Fibroblast of skin of left quadriceps (primary cell): Measurements from ENCODE around the gene PHC2.

Experiments
- DNase-seq, 2 experiments: peaks; one replicate each; pipeline ENCODE4 v3.0.0-alpha.2; 2013; ENCODE audit warnings: low read depth in 2 of 2

The PHC2 gene

DNA sequence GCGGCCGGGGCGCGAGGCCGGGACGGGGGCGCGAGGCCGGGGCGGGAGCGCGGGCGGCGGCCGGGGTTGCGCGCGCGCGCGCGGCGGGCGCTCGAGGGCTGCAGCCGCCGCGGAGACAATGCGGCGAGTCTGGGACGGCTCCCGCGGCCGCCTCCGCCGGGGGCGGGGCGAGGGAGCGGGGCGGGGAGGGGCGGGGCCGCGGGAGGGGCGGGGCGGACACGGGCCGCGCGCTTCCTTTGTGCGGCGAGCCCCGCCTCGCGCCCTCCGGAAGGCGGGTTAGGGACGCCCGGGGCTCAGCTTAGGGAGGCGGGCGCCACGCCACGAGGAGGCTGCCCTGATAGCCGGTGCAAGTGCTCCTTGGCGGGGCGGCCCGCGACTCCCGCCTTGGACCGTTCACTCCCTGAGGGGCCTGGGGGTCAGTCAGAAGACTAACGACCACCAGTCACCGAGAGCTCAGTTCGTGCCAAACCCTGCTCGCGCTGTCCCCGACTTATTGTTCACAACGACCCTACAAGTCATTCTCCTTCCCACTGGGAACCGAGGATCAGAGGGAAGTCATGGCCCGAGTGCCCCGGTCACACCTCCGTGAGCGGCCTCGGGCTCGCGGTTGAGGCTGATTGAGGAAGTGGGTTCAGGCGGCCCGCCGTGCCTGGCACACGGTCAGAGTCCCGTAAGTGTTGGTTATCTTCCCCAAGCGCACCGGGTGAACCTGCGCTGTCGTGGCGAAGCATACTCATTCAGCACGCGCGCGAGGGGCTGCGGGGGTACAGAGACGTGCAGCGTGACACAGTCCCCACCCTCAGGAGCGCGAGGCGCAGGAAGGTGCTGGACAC lies 80.9 kb downstream of the PHC2 start:
- peak; percentile 59 to 61 for DNase-seq

DNA sequence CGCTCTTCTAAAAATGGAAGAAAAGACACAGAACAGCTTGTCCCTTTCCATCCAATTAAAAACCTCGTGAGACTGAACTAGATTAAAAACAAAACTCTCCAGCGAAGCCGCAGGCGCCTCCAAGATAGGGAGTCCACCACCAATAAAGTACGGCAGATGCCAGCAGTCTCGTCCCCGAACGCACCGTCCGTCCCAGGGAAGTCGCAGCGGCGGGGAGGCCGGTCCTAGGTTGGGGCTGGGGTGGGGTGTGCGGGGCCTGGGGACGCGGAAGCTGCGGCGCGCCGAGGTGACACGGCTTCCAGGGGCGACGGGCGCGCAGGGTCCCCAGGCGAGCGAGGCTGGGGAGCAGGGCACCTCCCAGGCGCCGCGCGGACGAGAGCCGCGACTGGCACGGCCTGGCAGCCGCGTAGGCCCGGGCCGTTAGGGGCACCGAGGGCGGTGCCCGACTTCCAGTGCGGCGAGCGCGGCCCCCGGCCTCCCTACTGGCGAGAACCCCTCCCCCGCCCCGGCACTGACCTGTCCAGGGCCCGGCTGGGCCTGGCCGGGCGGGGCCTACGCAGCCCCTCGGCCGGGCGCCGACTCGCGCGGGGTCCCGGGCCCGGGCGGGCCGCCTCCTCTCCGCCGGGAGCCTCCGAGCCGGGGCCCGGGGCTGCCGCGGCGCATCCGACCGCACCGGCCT lies 81.7 kb downstream of the PHC2 start:
- DNase-seq = no peak

DNA sequence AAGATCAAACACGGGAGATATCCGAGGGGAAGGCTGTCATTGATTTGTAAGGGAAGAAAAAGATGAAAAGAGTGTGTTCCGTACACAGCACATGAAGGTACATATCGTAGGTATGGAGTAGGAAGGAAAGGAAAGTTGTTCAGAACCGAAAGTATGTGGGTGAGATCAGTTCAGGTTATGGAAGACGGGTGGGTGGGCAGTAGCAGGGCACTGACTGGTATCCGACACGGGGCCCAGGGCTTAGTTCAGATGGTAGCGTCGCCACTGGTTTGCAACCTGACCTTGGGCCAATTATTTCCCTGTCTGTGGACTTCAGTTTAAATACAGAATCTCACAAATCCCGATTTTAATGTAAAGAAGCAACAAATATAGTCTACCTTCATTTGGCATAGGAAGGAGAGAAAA lies 82.2 kb downstream of the PHC2 start:
- DNase-seq = no peak

DNA sequence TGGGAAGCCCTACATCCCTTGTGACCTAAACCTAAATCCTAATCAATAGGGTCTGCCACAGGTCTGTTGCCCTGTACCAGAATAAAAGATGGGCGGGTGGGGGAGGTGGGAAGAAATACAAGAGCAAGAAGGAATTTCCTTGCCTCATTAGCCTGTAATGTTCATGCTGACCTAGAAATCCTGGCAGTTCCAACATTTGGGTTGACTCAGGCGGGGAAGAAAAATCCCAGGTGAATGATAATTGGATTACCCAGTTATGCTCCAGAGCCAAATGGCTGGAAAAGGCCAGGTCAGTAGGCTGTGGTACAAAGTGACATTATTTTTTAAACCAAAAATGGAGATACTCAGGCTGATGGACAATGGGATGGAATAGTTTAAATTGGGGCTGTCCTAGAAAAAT lies 82.7 kb downstream of the PHC2 start:
- DNase-seq = no peak

DNA sequence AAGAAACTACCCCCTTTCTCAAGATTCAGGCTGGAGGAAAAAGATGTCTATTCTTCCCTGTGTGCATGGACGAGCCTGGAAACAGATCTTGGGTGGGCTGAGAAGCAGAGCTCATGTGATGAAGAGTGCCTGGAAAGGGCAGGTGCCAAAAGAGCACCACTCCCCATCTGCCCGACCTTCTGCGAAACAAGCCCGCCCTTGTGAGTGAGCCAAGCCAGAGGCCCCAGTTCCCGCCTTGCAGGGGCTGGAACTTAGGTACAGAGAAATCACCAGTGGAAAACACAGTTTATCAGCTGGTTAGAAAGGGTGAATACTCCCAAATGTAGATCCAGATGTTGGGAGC lies 83.3 kb downstream of the PHC2 start:
- no peak for DNase-seq

DNA sequence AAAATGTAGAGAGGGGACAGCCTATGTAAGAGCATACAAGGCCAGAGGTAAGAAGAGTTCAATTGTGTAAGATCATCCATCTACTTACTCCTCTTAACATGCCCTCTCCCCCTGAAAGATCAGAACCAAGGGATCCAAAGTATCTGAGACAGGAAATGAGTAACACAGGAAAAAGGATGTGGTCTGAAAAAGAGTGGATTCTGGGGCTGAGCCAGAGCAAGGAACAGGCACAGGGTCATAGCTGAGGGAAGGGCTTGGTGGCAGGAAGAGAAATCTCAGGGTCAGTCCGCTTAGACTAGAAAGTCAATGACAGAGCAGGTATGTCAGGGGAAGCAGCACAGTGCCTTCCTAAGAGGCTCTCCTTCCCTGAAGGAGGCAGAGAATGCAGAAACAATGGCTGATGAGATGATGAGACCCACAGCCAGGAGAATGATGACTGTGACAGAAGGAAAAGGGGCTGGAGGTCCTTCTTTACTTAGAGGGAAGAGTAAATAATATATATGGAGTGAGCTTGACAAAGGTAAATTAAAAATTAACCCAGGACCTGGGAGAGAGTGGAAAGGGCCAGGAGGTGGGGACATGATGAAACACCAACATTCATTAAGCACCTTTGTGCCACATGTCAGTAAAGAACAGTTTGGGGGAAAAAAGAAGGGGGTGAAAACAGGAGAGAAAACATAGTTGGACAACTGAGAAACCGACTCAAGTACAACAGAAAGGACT lies 83.8 kb downstream of the PHC2 start:
- peak; percentile 78 to 79 for DNase-seq

DNA sequence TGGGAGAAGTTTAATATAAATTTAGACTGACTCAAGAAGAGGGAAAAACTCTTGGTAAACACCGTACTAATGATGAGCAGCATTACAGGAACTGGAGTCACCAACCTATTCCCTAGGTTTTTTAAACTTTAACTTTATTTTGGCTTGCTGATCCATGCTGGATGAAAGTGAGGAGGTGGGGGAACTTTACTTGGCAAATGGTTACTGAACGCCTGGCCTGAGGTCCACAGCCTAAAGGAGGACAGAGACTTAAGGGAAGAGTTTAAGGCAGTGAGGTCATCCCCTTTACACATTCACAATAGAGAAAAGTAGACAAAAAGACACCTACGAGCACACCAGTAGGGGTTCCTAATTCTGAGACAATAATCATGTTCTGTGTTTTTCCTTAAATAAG lies 84.4 kb downstream of the PHC2 start:
- DNase-seq = no peak

DNA sequence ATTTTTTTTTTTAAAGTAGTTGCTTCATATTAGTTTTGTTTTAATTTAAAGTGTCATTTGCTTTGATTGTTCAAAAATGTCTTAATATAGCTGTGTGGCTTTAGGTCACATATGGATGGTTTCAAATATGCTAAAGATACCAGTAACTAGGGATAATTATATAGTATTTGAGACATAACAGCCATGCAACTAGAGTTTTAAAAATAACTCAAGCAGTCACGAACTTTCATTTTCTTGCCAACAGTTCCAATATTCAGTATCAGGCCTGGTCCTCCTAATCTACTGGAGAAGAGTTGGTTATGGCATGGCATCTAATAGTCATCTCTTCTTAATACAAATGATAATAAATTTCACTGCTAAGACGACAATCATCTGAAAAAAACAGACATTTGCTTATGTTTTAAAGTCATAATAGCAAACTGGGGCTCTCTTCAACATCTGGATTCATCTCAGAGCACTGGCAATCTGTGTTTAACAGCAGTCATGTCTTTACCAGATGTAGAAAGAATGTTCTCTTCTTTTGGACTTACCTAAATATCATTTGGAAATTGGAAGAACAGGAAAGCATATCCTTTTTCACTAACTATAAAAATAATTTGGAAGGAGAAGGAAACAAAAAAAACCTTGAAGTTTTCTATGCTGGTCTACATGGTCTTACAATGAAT lies 85.9 kb downstream of the PHC2 start:
- no peak for DNase-seq

DNA sequence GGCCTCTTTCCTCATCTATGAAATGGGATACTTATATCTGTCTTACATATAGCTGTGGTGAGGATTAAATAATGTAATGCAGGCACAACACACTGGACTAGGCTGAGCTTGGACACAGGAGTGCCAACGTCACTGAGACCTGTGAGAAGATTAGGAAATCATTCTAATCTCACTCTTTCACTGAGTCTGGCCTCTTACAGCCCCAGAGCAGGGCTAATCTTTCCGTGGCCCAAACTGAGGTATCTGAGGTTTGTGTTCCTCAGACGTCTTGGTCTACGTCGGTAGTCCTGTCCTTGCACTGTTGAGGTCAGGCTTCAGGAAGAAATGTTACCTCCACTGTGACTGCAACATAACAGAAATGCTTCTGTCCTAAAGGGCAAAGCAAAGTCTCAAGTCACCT lies 87.4 kb downstream of the PHC2 start:
- DNase-seq = no peak

DNA sequence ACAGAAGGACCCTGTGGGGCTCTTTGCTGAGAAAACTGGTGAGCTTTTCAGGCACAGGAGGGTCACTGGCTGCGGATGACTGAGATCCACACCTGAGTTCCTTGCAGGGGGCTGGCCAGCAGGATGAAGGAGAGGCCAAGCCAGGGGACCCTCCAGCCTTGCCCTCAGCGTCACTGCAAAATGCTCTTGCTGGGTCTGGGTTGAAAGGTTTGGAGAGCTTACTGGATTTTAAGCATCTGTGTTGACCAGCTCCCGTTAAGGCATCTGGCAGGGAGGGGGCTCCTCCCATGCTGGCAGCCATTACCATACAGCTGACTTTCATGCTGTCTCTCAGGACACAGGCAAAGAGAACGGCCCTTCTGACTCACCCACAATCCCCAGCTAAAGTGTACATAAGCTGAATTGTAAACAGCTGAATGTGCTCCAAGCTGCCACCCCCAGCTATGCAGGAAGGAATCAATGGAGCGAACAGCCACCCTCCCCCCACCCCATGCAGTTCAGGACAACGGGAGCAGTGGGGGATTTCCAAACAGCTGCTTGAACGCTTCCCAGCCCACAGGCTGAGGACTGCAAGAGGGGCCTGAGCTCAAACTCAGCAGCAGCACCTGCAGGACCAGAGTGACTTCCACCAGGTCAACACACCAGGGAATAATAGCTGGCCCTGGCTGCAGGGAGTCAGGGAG lies 88.7 kb downstream of the PHC2 start:
- DNase-seq = peak; percentile 92

DNA sequence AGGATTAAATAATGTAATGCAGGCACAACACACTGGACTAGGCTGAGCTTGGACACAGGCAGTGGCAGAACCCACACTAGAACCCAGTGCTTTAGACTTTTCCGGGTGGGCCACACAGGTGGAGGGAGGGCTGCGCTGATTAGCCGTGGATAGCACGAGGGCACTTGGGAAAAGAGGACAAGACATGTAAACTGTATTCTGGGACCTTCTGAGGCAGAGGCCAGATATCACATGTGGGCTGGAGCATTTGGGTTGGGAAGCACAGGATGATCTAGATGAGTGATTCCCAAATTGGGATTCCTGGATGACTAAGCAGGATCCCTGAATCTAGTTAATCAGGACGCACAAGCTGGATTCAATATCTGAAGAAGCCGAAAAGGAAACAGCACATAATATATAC lies 89.7 kb downstream of the PHC2 start:
- no peak for DNase-seq

DNA sequence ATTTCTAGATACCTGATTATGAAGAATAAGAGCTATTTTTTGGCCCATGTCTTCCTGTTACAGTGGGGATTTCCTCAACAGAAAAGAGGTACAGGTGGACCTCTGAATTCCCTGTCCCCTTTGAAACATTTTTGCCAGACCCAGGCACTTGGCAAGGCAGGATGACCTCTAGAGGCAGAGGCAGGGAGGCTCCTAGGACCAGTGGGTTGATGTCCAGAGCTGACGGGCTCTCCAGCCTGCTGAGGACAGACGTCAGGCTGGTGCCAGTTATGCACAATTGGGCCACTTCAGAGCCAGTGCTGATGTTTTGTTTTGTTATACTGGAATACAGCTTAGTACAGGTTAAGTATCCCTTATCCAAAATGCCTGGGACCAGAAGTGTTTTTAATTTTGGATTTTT lies 91.5 kb downstream of the PHC2 start:
- DNase-seq = no peak

DNA sequence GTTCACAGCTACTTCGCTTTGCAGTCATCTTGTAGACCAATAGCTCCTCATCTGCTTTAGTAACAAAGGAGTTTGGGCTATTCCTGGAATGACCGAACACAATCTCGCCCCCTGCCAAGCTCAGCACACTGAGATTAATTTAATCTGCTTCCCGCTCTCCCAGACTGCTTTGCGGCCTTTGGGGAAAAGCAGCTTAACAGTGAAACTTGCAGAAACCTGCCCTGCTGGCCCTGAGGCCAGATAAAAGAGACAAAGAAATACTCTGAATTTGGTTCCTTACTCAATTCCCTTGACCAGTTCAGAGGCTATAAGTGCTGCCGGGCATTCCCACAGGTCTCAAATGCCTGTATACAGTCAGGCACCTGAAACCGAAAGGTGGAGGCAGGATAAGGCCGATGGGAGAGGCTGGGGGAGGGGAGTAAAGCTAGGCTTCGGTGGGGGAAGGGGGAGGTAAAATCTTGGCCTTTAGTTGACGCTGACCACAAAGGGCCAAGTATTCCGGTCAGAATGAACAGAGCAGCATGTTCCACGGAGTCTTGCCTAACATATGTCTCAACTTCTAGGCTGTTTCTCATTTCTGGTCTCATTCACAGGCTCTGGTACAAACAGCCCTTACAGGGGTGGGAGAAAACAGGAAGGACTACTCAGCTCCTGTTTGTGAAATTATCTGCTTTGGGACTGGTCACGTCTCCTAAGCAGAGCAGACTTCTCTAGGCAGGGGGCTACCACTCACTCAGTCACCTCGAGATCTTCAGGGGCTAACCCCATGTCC lies 92.3 kb downstream of the PHC2 start:
- DNase-seq = peak; percentile 48 to 50

DNA sequence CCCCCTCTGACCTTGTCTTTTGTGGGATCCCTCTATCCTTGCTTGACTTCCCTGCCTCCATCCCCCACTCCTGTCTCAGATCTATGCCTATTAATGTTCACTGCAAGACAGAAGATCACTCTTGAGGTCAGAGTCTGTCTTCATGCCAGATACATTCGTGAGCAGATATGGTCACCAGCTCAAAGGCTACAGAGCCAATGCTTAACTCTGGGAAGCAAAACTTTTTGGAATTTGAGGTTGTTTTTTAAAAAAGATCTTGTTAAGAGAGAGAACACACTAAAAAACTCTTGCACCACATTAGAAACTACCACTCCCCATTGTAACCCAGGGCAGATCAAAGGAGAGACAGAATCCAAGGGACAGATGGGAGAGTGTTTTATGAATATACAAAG lies 92.9 kb downstream of the PHC2 start:
- DNase-seq = no peak

DNA sequence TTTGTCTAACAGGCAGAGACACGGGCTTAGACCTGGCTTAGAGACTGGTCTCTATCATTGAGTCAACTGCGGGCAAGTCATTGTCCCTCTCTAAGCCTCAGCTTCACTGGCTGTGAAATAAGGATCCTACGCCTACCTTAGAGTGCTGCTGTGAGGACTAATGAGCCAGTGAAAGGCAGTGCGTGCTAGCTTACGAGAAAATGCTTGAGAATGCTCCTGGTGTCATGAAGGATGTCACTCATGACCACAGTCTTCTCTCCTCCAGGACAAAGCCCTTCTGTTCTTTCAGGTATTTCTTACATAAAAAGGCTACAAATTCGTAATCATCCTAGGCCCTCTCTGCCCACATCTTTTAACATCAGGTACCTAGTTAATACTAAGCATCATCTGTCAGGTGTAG lies 93.5 kb downstream of the PHC2 start:
- DNase-seq = no peak

DNA sequence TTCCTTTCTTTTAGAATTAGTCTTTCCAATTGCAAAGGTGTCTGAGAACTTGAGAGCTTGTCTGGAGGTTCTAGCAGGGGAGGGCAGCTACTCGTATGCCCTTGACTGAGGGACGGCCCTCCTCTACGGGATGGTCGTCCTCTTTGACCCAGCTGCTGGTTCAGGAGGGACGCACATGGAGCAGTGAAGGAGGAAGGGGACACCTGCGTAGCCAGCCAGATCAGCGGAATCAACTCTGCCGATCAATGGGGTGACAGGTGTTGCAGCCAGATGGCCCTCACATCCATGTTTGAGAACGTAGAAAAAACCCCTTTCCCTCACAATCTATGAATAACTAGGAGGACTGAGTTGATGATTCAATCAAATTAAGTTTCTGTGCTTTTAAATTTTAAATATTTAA lies 94.3 kb downstream of the PHC2 start:
- no peak for DNase-seq

DNA sequence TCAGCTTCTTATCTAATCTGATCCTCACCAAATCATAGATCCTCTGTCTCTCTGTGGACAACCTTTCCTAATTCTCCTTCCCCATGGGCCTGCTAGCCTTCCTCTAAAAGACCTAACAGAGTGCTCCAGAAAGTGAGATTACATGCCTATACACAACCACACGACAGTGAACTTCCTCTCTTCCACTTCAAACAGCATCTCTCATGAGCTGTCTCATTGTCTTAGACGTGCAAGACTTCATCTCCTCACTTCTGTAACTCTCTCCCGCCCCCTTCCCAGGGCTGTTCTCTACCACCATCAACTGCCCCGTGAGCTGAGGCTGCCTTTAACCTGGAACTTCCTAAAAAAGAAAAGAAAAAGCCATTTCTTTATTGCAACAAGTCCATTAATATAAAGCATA lies 95.9 kb downstream of the PHC2 start:
- no peak for DNase-seq

DNA sequence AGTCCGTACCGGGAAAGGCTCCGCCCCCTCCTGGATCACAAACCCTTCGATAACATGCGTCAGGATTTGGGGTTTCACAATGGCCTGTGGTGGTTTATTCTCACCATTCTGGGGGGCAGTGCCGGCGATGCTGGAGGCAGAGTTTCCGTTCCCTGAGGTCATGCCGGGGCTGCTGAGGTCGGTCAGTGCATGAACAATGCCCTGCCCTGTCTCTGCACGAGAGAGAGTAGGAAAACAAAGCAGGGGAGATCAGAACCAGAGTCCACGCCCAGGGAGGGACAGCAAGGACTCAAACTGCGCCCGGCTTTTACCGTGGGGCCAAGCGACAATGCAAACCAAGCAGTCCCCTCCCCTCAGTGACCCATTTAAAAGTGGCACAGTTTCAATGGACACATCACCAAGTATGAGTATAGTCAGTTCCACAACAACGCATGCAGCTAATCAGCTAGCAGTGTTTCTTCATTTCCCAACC lies 96.8 kb downstream of the PHC2 start:
- DNase-seq = no peak

DNA sequence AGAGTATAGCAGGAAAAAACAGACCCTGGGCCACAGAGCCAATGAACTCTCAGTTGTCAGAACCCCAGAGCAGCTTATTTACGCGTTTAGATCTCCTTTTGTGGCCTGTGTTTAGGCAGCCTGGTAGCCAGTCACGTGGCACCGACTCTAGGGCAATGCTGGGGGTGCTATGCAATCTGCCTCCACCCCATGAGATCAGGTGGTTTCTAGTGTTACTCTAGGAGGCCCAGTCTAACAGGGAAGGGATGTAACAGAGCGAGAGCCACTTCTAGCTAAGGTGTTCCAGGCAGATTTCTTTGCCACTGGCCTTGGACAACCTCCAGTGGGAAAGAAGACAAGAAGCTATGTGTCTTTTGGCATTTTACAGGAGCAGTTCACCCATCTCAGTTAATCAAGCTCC lies 98.0 kb downstream of the PHC2 start:
- no peak for DNase-seq

DNA sequence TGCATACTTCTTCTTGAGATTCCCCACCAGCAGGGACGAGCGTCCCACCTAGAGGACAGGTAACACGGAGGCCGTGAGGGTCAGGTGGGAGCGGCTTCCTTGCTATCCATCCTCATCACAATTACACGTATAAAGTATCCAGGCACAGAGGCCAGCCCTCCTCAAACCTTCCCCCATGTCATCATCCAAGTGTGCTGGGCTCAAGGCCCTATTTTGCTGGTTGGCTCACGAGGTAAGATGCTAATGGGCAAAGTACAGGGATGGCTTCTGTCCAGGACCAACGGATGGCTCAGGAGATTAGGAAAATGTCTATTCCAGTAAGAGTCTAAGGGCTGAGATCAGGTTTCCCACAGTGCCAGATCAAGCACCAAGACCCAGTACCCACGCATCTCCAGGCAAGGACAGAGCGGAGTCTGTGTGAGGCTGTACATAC lies 98.5 kb downstream of the PHC2 start:
- DNase-seq = no peak
